GM12801 (cell line): ENCODE measurements around the gene ACSL5.

Source experiments
- CTCF ChIP-seq: IDR thresholded peaks from one replicate; pipeline ENCODE4 v1.5.1; 2011; ENCODE audit warnings: control low read depth; ENCODE audit not compliant: insufficient read length; ENCODE audit errors: extremely low read depth

The ACSL5 gene

GRCh38 chr10:112363696-112364688 is 9.9 kb upstream of the ACSL5 start:
- no peak for TF ChIP-seq CTCF

- no peak for TF ChIP-seq CTCF
Measured at GRCh38 chr10:112365014-112365432, 8.9 kb upstream of the ACSL5 start.

- TF ChIP-seq CTCF = no peak
Measured at GRCh38 chr10:112365451-112365850, 8.5 kb upstream of the ACSL5 start.

- TF ChIP-seq CTCF = no peak
Measured at GRCh38 chr10:112366992-112367391, 6.9 kb upstream of the ACSL5 start.

GRCh38 chr10:112367516-112367915 is 6.4 kb upstream of the ACSL5 start:
- TF ChIP-seq CTCF = no peak

- no peak for TF ChIP-seq CTCF
Measured at GRCh38 chr10:112369495-112370423, 4.2 kb upstream of the ACSL5 start.

- no peak for TF ChIP-seq CTCF
Measured at GRCh38 chr10:112370424-112370819, 3.5 kb upstream of the ACSL5 start.
